Osteoblast (primary cell): ENCODE measurements around the gene SHROOM3. TPM values are rescaled to one million over a fixed set of nuclear protein-coding genes. Genes with fewer than 3 reads are reported as not detected.

Source experiments
- DNase-seq: peaks from one replicate; pipeline ENCODE4 v3.0.0; 2011; ENCODE audit warnings: low spot score, mixed read lengths; ENCODE audit not compliant: insufficient read length; ENCODE audit errors: missing footprints
- H2AFZ ChIP-seq: 2 replicates; pipeline ENCODE4 v1.6.0; 2011; ENCODE audit warnings: mild to moderate bottlenecking, low read length
- H3K27ac ChIP-seq: 2 replicates; pipeline ENCODE4 v1.5.1; 2011; ENCODE audit warnings: mild to moderate bottlenecking, low read depth, low read length, moderate library complexity
- H3K27me3 ChIP-seq: 2 replicates; pipeline ENCODE4 v1.6.0; 2012; ENCODE audit warnings: mild to moderate bottlenecking, control low read depth, inconsistent platforms, low read length, moderate library complexity; ENCODE audit not compliant: insufficient read depth
- H3K36me3 ChIP-seq: 2 replicates; pipeline ENCODE4 v1.5.1; 2011; ENCODE audit warnings: mild to moderate bottlenecking, low read length, control low read depth, moderate library complexity; ENCODE audit not compliant: insufficient read depth
- H3K4me1 ChIP-seq: 2 replicates; pipeline ENCODE4 v1.5.1; 2011; ENCODE audit warnings: mild to moderate bottlenecking, low read length, control low read depth, moderate library complexity; ENCODE audit not compliant: insufficient read depth
- H3K4me2 ChIP-seq: 2 replicates; pipeline ENCODE4 v1.6.0; 2011; ENCODE audit warnings: mild to moderate bottlenecking, low read length; ENCODE audit not compliant: insufficient read depth
- H3K4me3 ChIP-seq: fragments of 200-600 bp; sonication (generic); 3 replicates; pipeline ENCODE4 v1.5.1; 2012; ENCODE audit warnings: mild to moderate bottlenecking, low read length, inconsistent platforms; ENCODE audit not compliant: insufficient read depth
- H3K79me2 ChIP-seq: 2 replicates; pipeline ENCODE4 v1.6.0; 2012; ENCODE audit warnings: mild to moderate bottlenecking, low read length, control low read depth, inconsistent platforms; ENCODE audit not compliant: insufficient read depth
- H3K9me3 ChIP-seq: 2 replicates; pipeline ENCODE4 v1.5.1; 2011; ENCODE audit warnings: low read depth, low read length, control low read depth
- H4K20me1 ChIP-seq: 2 replicates; pipeline ENCODE4 v1.6.0; 2012; ENCODE audit warnings: mild to moderate bottlenecking, low read length, control low read depth; ENCODE audit not compliant: insufficient read depth
- CTCF ChIP-seq: IDR thresholded peaks from 2 replicates; pipeline ENCODE4 v1.5.1; 2011; ENCODE audit warnings: mild to moderate bottlenecking, low read depth, low read length, moderate library complexity; ENCODE audit errors: extremely low read depth
- total RNA-seq: library from RNA; depleted of rRNA; stranded (reverse); fragments of >200 nt; gene quantifications from 2 replicates; pipeline ENCODE4 v1.2.3, GENCODE V29; 2012

Gene SHROOM3
- total RNA-seq, 1 donor = 9.8 TPM

DNA sequence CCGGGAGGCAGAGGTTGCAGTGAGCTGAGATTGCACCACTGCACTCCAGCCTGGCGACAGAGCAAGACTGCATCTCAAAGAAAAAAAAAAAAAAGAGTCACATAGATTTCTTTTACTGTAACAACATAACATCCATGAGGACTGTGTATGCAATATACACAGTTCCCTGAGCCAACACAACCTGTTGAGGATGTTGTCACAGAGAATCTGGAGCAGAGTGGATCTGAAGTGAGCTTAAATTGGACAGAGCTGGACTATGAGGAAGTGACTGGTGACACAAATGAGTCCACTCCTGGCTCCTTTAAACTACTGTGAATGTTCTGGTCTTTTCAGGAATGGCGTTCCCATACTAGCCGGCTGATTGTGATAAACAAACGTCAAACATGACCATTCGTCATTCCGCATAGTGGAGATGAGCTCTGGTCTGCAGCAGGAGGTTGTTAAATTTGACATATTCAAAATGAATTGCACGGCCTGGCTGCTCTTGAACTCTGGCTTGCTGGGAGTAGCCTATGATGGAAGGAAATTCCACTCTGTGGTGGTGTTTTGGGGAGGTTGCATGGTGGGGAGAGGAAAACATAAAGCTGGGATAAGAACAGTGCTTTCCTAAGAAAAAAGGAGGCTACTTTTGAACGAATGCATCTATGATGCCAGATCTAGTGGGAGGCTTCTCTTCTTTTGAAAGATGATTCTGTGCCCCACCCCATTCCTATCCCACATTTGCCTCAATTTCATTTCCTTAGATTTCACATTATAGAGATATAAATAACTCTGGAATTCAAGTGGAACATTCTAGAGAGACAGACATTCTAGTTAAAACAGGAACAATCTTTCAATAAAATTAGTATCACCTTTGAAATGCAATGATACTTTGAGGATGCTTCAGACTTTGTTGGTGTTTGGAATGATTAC, 149.5 kb downstream of the SHROOM3 start:
- Histone ChIP-seq H3K27ac (no peak overlapping the region), H4K20me1 (no peaks in the 10 kb centered on the region), H3K27me3 (no peaks in the 10 kb centered on the region), H2AFZ (peak overlapping the region; percentile 14), H3K4me1 (peaks cover 3% of the 10 kb centered on the region), H3K4me2 (no peak overlapping the region), H3K36me3 (no peaks in the 10 kb centered on the region), H3K4me3 (no peak overlapping the region), H3K79me2 (no peaks in the 10 kb centered on the region), H3K9me3 (no peaks in the 10 kb centered on the region)
- TF ChIP-seq CTCF = no peak
- DNase-seq = no peak

DNA sequence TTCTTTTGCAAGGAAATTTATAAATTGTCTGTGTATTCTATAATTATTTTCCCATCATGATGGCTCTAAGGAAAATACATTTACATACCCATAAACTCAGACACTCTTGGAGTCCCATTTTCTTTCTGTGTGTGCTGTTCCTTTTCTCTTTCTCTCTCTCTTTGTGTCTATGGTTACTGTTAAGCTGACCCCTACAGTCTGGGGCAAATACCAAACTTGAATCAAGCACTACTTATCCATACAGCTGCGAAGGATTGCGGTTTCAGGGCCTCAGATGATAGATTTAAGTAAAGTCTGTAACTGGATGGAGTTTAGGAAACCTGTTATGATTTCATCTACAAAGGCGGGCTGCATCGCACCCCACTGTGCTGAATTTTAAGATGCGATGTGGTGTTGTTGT, 150.2 kb downstream of the SHROOM3 start:
- TF ChIP-seq CTCF = no peak
- no peaks in the 10 kb centered on the region for H3K9me3 ChIP-seq
- no peak overlapping the region for H3K27ac ChIP-seq
- no peaks in the 10 kb centered on the region for H3K36me3 ChIP-seq
- H3K4me1 ChIP-seq = peaks cover 11% of the 10 kb centered on the region
- no peak for DNase-seq
- peak overlapping the region; percentile 23 for H2AFZ ChIP-seq
- no peaks in the 10 kb centered on the region for H4K20me1 ChIP-seq
- no peak overlapping the region for H3K4me3 ChIP-seq
- no peaks in the 10 kb centered on the region for H3K79me2 ChIP-seq
- H3K4me2 ChIP-seq = no peak overlapping the region
- no peaks in the 10 kb centered on the region for H3K27me3 ChIP-seq

GRCh38 chr4:76585897-76586360, 150.9 kb downstream of the SHROOM3 start:
- no peaks in the 10 kb centered on the region for H4K20me1 ChIP-seq
- peak overlapping the region; percentile 46 for H3K4me2 ChIP-seq
- DNase-seq = no peak
- peak overlapping the region; percentile 42 for H3K4me3 ChIP-seq
- no peak overlapping the region for H3K27ac ChIP-seq
- H3K36me3 ChIP-seq = no peaks in the 10 kb centered on the region
- peak overlapping the region; percentile 10 for H2AFZ ChIP-seq
- H3K79me2 ChIP-seq = no peaks in the 10 kb centered on the region
- H3K4me1 ChIP-seq = peaks cover 17% of the 10 kb centered on the region
- H3K9me3 ChIP-seq = no peaks in the 10 kb centered on the region
- H3K27me3 ChIP-seq = no peaks in the 10 kb centered on the region
- no peak for TF ChIP-seq CTCF

DNA sequence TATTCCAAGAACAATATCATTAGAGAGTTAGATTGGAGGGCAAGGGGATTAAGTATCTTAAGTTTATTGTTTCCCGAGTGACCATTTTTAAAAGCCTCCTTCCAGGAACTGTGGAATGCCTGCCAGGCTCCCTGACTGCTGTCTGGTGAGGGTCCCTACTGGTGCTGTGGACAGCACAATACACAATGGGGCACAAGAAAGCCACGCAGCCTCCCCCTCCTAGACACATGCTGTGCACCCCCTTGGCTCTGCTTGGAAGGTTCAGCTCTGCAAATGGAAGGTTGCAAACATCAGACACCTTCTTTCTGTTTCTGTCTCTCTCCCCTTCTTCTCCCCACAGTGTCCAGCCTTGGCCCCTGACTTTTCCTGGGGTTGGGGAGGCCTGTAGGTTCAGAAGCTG, 153.2 kb downstream of the SHROOM3 start:
- peaks cover 26% of the 10 kb centered on the region for H3K4me1 ChIP-seq

More for the DNA sequence above, 153.2 kb downstream of the SHROOM3 start:
- no peaks in the 10 kb centered on the region for H3K9me3 ChIP-seq
- no peak overlapping the region for H2AFZ ChIP-seq
- H3K27ac ChIP-seq = no peak overlapping the region
- no peak for TF ChIP-seq CTCF
- no peaks in the 10 kb centered on the region for H4K20me1 ChIP-seq
- no peaks in the 10 kb centered on the region for H3K27me3 ChIP-seq
- no peaks in the 10 kb centered on the region for H3K36me3 ChIP-seq
- H3K4me3 ChIP-seq = no peak overlapping the region
- no peak overlapping the region for H3K4me2 ChIP-seq
- no peak for DNase-seq
- no peaks in the 10 kb centered on the region for H3K79me2 ChIP-seq
